HG03469 (cell line): Measurements from ENCODE around the gene KIF1B.
"Not testable (repeated sequence)": the region's sequence is repeated elsewhere in the genome, so short reads cannot be mapped to it uniquely, and the experiment has no call there.

Experiments used
- ATAC-seq: cut with Tn5 transposase; IDR thresholded peaks from one replicate; pipeline ENCODE4 v1.9.1; 2021; ENCODE audit warnings: mild to moderate bottlenecking, moderate library complexity, moderate number of reproducible peaks; ENCODE audit not compliant: unreplicated experiment

The KIF1B gene

DNA sequence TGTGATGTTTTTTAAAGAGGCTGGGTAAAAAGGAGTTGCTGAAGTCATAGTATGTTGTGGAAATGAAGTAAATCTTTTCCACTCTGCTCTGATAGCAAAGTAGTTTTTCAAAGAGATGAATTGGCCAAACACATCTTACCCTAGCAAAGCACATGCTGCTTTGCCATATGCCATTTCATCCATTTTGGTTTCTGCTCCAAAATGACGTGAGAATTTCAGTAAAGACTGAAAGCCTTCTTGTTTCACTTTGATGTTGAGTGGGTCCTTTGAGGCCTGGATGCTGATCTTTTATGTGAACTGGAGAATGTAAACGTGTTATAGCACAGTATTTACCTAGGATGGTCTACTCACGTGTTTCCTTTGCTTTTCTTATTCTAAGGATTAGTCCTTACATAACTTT lies 115.2 kb downstream of the KIF1B start:
- ATAC-seq: no peak

DNA sequence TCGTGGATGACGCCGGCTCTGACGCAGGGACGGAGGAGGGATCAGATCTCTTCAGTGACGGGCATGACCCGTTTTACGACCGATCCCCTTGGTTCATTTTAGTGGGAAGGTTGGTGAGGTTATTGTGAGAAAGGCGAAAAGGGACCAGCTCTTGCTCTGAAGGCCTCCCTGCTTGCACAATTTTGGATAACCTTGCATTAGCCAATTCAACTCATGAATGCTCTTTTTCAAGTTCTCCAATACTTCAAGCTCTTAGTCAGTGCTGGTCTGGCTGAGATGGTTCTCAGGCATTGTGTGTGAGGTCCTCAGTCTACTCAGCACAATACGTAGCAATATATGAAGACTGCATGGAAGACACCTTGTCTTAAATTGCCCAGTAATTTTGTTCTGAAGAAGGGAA lies 115.9 kb downstream of the KIF1B start:
- no peak for ATAC-seq

DNA sequence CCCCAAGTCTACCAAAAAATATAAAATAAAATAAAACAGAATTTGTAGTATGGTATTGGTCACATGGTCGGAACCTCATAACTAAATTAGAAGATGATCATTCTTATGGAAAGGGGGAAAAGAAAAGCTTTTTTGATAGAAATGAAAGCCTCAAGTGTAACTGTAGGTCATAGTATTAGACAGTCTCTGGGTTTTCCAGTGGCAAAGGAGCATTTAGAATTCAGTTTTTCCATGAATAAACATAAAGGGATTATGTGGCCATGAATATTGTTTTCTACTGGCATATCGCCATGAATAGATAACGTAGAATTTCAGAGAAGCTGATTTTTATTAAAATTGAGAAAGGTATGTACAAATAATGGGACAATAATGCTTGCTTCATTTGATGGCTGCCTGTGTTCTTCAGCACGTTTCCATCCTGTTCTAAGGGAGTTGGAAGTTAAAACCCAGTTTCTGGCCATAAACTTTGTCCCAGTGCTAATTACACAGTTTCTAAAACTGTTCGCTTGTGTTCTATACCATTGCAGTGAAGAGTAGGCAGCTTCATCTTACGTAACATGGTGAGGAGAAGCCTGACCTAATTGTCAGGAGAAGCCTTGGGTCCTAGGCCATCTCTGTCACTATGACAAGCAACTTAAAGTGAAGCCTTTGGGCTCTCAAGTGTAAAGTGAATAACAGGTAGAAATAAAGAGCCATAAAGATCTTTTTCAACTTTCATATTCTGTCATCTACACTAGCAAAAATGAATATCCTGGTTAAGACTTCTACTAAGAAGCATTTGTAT lies 118.0 kb downstream of the KIF1B start:
- no peak for ATAC-seq

DNA sequence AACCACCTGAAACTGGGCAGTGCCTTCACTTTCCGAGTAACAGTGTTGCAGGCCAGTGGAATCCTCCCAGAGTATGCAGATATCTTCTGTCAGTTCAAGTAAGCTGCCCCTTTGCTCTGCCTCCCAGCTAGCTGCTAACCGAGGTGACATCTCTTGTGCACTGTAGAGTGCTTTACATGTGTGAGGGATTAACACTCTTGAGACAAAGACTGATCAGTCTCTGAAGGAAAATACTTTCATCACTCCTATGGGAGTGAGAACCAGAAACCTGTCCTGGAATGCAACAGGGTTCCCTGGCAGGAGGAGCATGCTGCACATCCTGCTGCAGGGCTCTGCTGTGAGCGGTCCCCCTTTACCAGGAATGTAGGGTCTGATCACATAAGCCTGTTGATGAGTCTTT lies 127.1 kb downstream of the KIF1B start:
- no peak for ATAC-seq

DNA sequence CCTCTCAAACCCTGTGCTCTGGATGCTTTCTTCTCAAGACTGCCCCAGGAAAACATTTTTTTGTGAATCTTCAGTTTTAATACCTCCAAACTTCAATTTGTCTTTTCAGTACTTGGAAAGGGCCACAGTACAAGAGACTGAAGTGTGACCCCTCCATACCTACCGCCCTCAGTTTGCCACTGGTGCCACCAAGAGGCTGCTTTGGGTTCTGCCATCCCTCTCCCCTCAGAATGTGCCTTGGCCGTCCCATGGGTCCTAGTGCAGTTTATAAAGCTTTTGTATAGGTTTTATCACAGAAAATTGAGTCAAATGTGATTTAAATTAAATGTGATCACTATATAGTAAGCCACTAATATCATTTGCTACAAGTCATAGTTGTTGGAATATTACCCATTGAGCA lies 127.7 kb downstream of the KIF1B start:
- ATAC-seq: no peak

DNA sequence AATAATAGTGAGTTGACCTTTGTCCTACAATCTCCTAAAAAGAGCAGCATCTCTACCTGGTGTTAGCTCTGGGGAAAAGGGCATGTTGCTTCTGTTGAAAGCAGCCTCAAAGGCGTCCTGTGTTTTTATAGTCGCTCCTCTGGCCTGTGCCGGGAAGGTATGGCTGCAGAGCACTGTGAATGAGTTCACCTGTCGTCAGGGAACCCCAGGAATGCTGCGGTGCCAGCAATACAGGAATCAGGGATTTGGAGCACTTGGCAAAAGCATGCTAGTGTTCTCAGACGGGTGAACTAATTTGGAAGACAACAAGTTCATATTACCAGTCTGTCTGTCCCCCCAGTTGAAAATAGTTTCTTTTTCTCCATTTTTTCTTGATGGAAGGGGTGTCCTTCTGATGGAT lies 128.2 kb downstream of the KIF1B start:
- no peak for ATAC-seq

DNA sequence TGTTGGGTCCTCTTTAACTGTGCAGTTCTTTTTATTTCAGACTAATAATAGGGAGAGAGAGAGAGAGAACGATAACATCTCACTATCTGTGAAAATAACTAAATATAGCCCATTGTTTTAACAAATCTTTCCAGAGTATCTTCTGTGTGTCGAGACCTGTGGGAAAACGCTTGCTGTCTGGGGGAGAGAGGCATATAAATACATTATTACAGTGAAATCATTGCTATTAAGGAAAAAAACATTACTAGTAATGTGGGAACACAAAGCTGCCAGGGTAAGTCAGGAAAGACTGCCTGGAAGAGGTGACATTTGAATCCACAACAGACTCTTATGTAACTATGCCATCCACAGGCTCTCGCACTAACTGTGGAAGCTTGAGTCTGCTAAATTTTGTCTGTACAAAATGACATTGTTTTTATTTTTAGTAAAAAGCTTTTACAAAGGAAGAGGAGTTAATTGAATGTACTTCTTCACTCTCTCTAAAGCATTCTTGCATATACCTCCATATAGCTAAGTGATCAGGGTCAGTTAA lies 128.7 kb downstream of the KIF1B start:
- no peak for ATAC-seq

DNA sequence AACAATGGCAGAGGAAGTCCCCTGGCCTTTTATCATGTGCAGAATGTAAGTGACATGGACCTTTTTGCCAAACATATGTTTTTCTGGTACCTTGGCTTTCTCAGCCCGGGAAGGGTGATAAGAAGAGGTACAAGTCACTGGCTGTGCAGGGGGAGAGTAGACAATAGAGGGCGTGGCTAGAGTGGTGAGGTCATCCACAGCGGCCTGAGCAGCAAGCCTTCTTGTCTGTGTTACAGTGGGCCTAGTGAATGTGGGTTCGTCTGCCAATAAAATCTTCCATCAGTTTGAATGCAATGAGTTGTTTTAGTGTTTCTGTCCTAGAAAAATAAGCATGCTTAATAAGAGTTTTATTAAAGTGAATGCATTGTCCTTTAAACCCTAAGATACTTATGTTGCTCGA lies 129.4 kb downstream of the KIF1B start:
- ATAC-seq: no peak

DNA sequence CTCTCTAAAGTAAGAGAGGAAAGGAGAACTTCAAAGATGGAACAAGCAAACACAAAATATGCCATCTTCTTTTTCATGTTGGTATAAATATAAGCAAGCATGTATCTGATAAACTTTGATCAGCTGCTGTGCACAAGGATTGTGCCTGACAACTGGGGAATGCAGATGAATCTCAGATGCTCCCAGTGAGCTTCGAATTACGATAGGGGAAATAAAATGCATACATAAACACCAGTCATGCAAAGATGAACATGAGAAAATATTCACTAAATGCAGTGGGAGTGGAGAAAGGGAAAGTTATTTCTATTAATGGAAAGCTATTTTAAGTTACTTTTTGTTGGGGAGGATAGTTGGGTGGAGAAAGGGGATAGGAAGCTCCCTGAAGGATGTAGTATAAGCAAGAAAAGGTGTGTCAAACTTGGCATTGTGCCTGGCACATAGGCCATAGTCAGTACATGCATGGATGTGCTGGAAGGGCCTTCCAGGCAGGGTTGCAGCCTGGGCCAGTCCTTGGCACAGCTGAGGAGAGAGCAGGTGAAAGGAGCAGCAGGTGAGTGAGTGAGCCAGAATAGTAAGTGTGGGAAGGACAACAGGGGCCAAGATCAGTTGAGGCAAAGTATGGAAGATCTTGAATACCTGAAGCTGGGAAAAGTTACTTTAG lies 130.7 kb downstream of the KIF1B start:
- ATAC-seq: no peak

DNA sequence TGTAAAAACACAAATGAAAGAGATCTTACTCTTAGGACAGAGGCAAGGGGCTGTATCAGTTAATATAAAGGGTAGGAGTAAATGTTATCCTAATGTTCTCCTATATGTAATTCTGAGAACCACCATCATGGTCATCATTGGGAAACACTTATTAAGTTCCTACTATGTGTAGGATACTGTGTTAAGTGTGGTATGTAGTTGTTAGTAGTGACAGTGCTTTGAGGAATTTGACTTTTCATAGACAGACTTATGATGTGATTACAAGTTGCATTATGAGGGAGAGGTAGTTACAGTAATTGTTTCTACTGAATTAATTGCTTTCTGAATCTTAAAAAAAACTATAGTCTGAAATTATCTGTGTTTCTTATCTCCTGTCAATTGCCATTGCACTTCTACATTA lies 136.7 kb downstream of the KIF1B start:
- ATAC-seq: no peak

DNA sequence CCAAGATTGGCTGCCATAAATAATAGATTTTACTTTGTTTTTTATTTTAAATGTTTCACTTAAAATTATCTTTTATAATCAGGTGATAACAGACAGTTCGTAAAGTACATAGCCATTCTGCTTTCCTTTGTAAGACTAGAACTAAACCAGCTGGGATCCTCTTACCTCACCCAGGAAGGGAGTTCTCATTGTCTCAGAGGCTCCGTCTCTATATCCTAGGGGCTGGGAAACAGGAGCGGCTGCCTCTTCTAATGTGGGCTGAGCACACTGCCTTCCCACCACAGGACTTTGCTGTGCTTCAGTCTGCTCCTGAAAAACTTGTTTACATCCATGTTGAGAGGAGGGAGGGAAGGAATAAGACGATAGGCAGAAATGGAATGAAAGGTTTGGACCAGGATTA lies 142.9 kb downstream of the KIF1B start:
- ATAC-seq: no peak

DNA sequence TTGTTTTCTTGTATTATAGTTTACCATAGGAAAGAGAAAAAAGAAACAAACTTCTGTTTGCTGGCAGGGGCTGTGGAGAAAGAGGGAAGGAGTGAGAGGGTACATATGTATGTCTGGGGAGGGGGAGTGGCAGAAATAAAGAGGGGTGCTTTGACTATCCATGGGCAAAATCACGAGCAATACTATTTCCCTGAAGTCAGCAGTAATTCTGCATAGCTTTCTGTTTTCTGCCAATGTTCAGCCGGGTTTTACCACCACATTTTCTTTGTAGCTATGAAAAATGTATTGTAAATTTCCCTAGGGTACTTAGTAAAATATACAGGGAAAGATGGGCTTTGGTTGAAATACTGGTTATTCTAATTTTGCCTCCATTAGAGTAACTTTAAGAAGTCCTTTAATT lies 143.3 kb downstream of the KIF1B start:
- no peak for ATAC-seq

DNA sequence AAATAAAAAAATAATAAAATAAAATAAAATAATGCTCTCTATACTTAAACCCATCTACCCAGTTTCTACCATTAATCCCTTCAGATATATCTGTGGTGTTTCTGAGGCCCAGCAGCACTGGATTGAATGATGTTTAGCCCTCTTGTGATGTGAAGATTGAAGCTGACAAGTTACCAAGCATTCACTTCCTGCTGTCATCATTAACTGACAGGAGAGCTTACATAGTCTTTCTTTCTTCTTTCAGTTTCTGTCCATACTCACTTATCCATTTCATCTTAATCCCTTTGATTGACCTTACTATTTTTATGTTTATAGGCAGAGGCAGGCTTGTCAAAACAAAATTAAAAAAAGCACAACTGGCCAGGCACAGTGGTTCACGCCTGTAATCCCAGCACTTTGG lies 149.7 kb downstream of the KIF1B start:
- ATAC-seq: no peak

DNA sequence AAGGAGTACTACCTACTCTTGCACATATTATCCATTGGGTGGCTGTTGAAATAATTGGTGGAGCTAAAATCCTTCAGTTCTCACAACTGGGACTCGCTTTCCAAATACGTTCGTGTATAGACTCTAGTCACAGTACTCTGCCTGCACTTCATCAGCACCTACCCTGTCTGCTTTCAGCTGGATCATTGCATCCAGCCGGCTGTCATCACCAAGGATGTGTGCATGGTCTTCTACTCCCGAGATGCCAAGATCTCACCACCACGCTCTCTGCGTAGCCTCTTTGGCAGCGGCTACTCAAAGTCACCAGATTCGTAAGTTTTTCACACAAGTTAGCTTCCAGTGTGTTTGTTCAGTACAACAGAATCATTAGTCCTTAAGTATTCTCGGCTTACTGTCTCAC lies 151.1 kb downstream of the KIF1B start:
- no peak for ATAC-seq

DNA sequence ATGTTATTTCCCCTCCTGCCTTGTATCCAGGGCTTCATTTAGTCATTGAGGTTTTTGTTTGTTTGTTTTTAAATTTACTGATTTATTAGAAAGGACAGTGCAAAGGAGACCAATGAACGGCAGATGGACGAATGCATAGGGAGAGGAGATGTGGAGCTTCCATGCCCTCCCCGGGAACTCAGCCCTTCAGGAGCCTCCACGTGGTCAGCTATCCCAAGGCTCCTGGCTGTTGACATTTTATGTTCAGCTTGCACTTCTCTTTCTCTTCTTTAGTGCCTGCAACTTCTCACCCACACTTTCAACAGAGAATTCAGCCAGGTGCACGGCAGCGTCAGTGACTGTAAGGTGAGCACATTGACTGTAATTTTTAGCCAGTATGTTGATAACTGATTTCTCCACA lies 157.8 kb downstream of the KIF1B start:
- no peak for ATAC-seq

DNA sequence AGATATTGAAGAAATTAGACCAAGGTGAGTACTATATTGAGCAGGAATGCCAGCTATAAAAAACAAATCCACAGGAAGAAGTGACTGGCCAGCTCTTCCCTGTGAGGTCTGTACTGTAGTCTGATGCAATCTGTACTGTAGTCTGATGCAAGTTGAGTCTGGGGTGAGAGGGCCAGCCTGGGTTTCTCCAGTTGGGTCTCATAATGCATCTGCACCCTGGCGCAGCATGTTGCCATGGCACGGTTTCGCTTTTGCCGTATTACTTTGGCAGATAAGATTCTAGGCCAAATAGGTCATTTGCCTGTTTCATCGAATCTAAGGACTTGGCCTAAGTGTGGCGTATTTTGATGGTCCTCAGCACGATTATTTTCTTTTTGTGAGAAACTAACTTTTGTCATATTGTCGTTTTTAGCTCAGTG lies 164.1 kb downstream of the KIF1B start:
- ATAC-seq: no peak

DNA sequence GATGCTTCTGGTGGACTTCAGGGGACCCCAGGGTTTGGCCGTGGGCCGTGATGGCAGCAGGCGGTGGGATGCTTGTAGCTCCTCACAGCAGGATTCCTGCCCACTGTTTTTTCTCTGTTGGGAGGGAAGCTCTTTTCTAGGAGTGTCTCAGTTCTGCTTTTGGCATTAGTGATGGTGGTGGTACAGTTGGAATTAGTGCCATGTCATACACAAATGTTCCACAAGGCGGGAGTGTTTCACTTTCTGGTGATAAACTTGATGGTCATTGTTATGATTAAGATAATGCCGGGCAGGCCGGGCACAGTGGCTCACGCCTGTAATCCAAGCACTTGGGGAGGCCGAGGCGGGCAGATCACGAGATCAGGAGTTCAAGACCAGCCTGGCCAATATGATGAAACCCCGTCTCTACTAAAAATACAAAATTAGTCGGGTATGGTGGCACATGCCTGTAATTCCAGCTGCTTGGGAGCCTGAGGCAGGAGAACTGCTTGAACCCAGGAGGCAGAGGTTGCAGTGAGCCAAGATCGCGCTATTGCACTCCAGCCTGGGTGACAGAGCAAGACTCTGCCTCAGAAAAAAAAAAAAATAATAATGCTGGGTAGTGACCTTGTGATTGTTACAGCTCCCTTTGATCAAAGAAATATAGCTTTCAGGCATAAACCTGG lies 167.1 kb downstream of the KIF1B start:
- ATAC-seq: not testable (repeated sequence)

DNA sequence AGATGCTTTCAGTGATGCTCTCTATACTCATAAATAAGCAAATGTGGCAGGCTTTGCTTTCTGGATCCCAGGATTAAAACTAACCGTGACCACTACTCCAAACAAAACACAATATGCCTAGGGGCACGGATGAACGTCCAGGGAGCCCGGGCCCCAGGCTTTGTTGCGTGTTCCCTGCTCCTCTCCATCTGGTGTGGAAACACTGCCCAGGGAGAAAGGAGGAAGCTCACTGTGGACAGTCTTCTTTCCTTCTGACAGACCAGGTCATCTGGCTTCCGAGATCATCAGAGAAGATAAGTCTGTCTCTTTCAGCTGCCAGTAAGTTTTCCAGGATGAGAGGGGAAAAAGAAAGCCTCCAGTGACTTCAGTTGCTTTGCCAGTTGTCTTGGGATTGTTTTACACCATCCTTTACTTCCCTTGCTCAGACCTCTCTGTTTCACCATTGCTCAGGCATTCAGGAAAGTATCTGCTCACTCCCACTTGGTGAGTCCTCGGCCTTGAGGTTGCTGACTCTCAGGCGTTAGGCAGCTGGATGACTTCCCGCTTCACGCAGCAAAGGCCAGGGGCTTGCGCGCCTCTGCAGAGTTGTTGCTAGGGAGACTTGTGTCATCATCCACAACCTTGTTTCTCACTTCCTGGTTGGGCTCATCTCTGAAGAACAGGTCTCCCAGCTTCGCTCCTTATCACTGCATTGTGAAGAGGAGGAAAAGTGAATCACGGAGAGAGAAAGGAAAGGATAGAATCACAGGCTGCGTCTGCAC lies 167.9 kb downstream of the KIF1B start:
- ATAC-seq: no peak

DNA sequence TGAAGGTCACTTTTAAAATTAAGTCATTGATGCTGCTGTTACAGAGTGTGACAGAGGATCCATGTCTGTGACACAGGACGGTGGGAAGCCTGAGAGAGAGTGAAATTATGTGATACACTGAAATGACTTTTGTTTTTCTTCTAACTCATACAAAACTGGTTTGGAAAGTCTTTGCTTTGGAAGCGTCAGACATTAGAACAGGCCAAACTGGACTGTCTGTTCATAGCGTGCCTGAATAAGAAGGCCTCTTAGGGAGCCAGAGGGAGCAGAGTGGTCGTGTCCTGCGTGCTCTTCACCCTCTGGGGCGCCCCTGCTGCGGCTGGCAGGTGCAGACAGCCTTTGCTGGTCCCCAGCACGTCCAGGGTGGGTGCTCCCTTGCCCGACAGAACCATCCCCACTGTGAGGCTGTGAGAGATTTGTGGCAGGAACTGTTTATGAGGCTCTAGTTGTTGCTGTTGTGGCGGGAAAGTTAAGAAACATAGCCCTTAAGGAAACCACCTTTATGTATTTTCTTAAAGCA lies 168.8 kb downstream of the KIF1B start:
- ATAC-seq: no peak

DNA sequence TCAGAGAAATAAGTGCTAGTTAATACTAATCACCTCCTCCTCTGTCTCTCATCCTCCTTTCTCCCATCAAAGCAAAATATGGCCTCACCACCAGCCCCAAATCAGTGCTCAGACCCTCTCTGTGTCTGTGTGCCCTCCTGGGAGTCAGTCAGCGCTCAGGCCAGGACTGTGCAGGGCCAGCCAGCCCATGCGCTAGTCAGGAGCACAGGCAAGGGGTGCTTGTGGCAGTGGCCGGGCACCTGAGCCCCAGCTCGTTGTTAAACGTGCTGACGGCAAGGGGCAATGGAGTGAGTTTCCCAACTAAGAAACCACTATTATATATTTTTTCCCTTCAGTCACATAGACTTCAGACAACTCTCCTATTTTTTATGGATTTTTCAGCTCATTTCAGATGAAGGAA lies 169.3 kb downstream of the KIF1B start:
- no peak for ATAC-seq
